K562 (cell line): ENCODE data around the gene ANKLE2. TPM values are rescaled to one million over a fixed set of nuclear protein-coding genes. Genes with fewer than 3 reads are reported as not detected.

Experiments
- ATAC-seq: fragments of 200-7000 bp; cut with Tn5 transposase; 3 replicates; pipeline ENCODE4 v1.9.1; 2020; ENCODE audit warnings: moderate library complexity
- BruUV-seq: library from RNA; stranded (reverse); fragments of 400-500 nt; replicated peaks from 2 replicates; lab custom pipeline; 2021; lab: Mats Ljungman, UMichigan
- CTCF ChIA-PET: fragments of 300-600 bp; formaldehyde crosslinking; extraction: SDS; loops from one replicate; lab custom pipeline; 2021; ENCODE audit warnings: low intra/inter-chr PET ratio; lab: Yijun Ruan, JAX
- POLR2A ChIA-PET: fragments of 300-600, 350-650 bp; sonication (Branson Sonifier 250); formaldehyde crosslinking; extraction: SDS; loops from one replicate; lab custom pipeline; 2021; ENCODE audit warnings: antibody characterized with exemption, inconsistent platforms; lab: Yijun Ruan, JAX
- DNase-seq, 4 experiments: peaks; one replicate each; pipeline versions ENCODE4 v3.0.0 to v3.0.0-alpha.2; 2011 to 2018; ENCODE audit warnings: low spot score in 3 of 4, mixed read lengths in 3 of 4; ENCODE audit errors: extremely low read depth in 1 of 4
- FAIRE-seq: peaks from 2 replicates; lab custom pipeline; 2011; peaks lifted over from hg19 to GRCh38; lab: Jason Lieb, UNC
- H2AFZ ChIP-seq: 2 replicates; pipeline ENCODE4 v1.6.0; 2011; ENCODE audit warnings: low read depth, low read length, control low read depth, inconsistent platforms
- H3K27ac ChIP-seq: fragments of 200-600 bp; 3 replicates; pipeline ENCODE4 v1.8.0; 2011; ENCODE audit warnings: low read depth, mild to moderate bottlenecking, control low read depth, inconsistent platforms, low read length, moderate library complexity, mixed read lengths; ENCODE audit errors: extremely low read depth
- H3K27me3 ChIP-seq, 2 experiments: fragments of 300-600 bp in 1 of 2; 2 replicates in 1 of 2; 3 replicates in 1 of 2; pipeline versions ENCODE4 v1.6.0 to v1.8.0; 2011; ENCODE audit warnings: inconsistent platforms in 2 of 2, low read length in 2 of 2, mild to moderate bottlenecking in 1 of 2, mixed read lengths in 1 of 2, moderate library complexity in 1 of 2; ENCODE audit not compliant: control insufficient read depth in 2 of 2, insufficient read depth in 2 of 2
- H3K36me3 ChIP-seq: fragments of 300-600 bp; 3 replicates; pipeline ENCODE4 v1.8.0; 2011; ENCODE audit warnings: mild to moderate bottlenecking, low read length, inconsistent platforms; ENCODE audit not compliant: control insufficient read depth, insufficient read depth
- H3K4me1 ChIP-seq, 2 experiments: fragments of 200-600 bp in 1 of 2; replicated peaks in 1 of 2; 2 replicates in 1 of 2; 3 replicates in 1 of 2; pipeline versions ENCODE4 v1.5.1 to v1.8.0; 2011; ENCODE audit warnings: inconsistent platforms in 2 of 2, low read length in 2 of 2, mild to moderate bottlenecking in 1 of 2, mixed read lengths in 1 of 2, moderate library complexity in 1 of 2; ENCODE audit not compliant: control insufficient read depth in 2 of 2, insufficient read depth in 2 of 2
- H3K4me2 ChIP-seq: 2 replicates; pipeline ENCODE4 v1.6.1; 2011; ENCODE audit warnings: low read length, control low read depth, inconsistent platforms, mixed read lengths; ENCODE audit not compliant: insufficient read depth
- H3K4me3 ChIP-seq: fragments of 200-600 bp; sonication (generic), shearing (Covaris generic); 2 replicates; pipeline ENCODE4 v1.5.1; 2016; ENCODE audit warnings: control low read depth, inconsistent platforms
- H3K79me2 ChIP-seq: fragments of 200-600 bp; 3 replicates; pipeline ENCODE4 v1.8.0; 2011; ENCODE audit warnings: low read length, inconsistent platforms; ENCODE audit not compliant: control insufficient read depth, insufficient read depth
- H3K9ac ChIP-seq, 2 experiments: 2 replicates each; pipeline versions ENCODE4 v1.6.0 to v1.6.1; 2011; ENCODE audit warnings: low read depth in 2 of 2, low read length in 2 of 2, control low read depth in 1 of 2, inconsistent platforms in 1 of 2, mild to moderate bottlenecking in 1 of 2, mixed read lengths in 1 of 2; ENCODE audit not compliant: insufficient read depth in 1 of 2
- H3K9me1 ChIP-seq: one replicate; pipeline ENCODE4 v1.6.0; 2011; ENCODE audit warnings: inconsistent platforms, mild to moderate bottlenecking, low read length, moderate library complexity; ENCODE audit not compliant: control insufficient read depth, insufficient read depth
- H3K9me3 ChIP-seq: replicated peaks from 2 replicates; pipeline ENCODE4 v1.5.1; 2011; ENCODE audit warnings: low read depth, low read length, inconsistent platforms; ENCODE audit not compliant: control insufficient read depth, insufficient read depth
- H4K20me1 ChIP-seq: replicated peaks from 2 replicates; pipeline ENCODE4 v1.6.1; 2011; ENCODE audit warnings: low read length, inconsistent platforms, mixed read lengths; ENCODE audit not compliant: control insufficient read depth, insufficient read depth
- CXXC5 ChIP-seq: fragments of 250-450 bp; sonication (Bioruptor Pico); IDR thresholded peaks from 2 replicates; pipeline ENCODE4 v1.8.0; 2022; ENCODE audit warnings: inconsistent platforms, mild to moderate bottlenecking, moderate library complexity
- EGR1 ChIP-seq: fragments of 450-650 bp; conservative IDR thresholded peaks from 2 replicates; pipeline ENCODE4 v1.6.1; 2017; ENCODE audit warnings: mild to moderate bottlenecking
- ETS2 ChIP-seq: IDR thresholded peaks from 2 replicates; pipeline ENCODE4 v1.6.1; 2016; ENCODE audit warnings: borderline replicate concordance, missing genetic modification characterization, mild to moderate bottlenecking, moderate library complexity, missing compliant biosample characterization; ENCODE audit not compliant: poor library complexity, severe bottlenecking
- RBM22 ChIP-seq: fragments of 200-400 bp; formaldehyde crosslinking; IDR thresholded peaks from 2 replicates; pipeline ENCODE4 v1.6.1; 2018; ENCODE audit warnings: low read length, low read depth; ENCODE audit not compliant: poor library complexity, severe bottlenecking
- ZNF174 ChIP-seq: fragments of 250-450 bp; sonication (Bioruptor Pico); IDR thresholded peaks from 2 replicates; pipeline ENCODE4 v1.4.0; 2020; ENCODE audit warnings: mild to moderate bottlenecking
- WGBS: fragments of 100-300 bp; shearing (Covaris generic); methylation state at CpG from one replicate; pipeline ENCODE4 v1.1.6; 2016; ENCODE audit warnings: low coverage, mixed read lengths; ENCODE audit not compliant: insufficient coverage; ENCODE audit errors: missing lambda C conversion rate; 5-methylcytosine and 5-hydroxymethylcytosine counted together
- in situ Hi-C: fragments of 300-500 bp; cut with MboI; formaldehyde crosslinking; loops from 4 replicates; pipeline ENCODE4 v1.15.0; 2018; ENCODE audit warnings: inconsistent platforms, mixed read lengths
- intact Hi-C: fragments of 100-400 bp; cut with micrococcal nuclease; formaldehyde crosslinking; loops from 2 replicates; pipeline ENCODE4 v1.14.2; 2022
- polyA plus RNA-seq, 8 experiments: library from polyadenylated mRNA; depleted of rRNA in 4 of 8; stranded (reverse) in 5 of 8; unstranded in 3 of 8; fragments of >200 nt; fragmentation: Nextera tagmentation in 2 of 8; fragmentation: Illumina TruSeq in 1 of 8; extraction: Ambion mirVana in 2 of 8; extraction: Trizol in 1 of 8; gene quantifications; 2 replicates each; pipeline versions ENCODE4 v1.2.1 to v1.2.3, GENCODE V29; 2011 to 2014; ENCODE audit warnings: inconsistent platforms in 1 of 8, missing spikeins in 1 of 8
- total RNA-seq, 7 experiments: library from RNA; depleted of rRNA in 6 of 7; stranded (reverse); fragments of >200 nt in 6 of 7; fragmentation: Illumina TruSeq in 2 of 7; extraction: Trizol in 2 of 7; gene quantifications; 2 replicates each; pipeline versions ENCODE4 v1.2.1 to v1.2.3, GENCODE V29; 2011 to 2021; ENCODE audit warnings: low replicate concordance in 1 of 7
- TF ChIP-seq, protein P1 (sequence below): fragments of 200-800 bp; sonication (Bioruptor generic); IDR thresholded peaks from 2 replicates; pipeline ENCODE4 v1.6.1; 2017; ENCODE audit warnings: missing genetic modification characterization, missing compliant biosample characterization
- TF ChIP-seq, protein P2 (sequence below), 2 experiments: fragments of 450-650 bp in 1 of 2; sonication (generic) in 1 of 2; formaldehyde crosslinking in 1 of 2; IDR thresholded peaks in 1 of 2; conservative IDR thresholded peaks in 1 of 2; 2 replicates each; pipeline versions ENCODE4 v1.6.1 to v1.8.1; 2016 to 2023; ENCODE audit warnings: mild to moderate bottlenecking in 2 of 2, moderate library complexity in 2 of 2, inconsistent platforms in 1 of 2, missing genetic modification reagents in 1 of 2

Gene ANKLE2
- total and polyA plus RNA-seq, 9 of the 15 experiments (the other 6 are each of a cell fraction or from before 2014, with no cell fraction given) = 3.2 to 57.7 (median 45.6) TPM

DNA sequence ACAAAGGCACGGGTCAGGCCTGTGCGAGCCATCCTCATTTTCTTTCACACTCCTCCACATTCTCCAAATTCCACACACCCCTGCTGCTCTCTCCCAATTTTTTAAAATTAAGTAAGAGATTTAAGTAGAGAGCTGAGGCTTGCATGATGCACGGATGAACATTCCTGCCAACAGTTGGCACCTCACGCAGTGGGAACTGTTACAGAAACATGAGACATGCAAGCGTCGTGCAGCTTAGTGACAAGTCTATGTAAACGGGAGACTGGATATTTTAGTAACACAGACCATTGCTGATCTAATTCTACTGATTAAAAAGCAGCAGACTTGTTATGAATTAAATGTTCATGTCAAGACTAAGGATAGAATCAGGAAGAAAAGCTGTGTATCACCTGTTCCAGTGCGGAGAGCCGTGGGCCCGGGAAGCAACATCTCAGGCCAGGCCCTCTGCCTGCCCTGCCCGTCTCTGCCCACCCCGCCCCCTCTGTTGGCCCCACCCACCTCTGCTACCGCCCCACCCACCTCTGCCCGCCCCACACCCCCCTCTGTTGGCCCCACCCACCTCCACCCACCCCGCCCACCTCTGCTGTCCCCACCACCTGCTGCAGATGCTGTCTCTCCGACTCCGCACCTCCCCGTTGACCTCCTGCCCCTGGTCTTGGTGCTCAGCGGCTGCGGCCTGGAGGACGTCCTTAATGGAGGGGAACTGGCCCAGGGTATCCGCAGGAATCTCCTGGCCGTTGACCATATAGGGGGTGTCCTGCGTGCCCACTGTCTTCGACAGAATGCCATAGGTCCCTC, 45.9 kb upstream of the ANKLE2 start:
- WGBS = 78% methylated on average over 16 of the region's 25 CpGs
- no peaks in the 10 kb centered on the region for H3K27me3 ChIP-seq
- in situ Hi-C loops = no loop called here
- H3K4me3 ChIP-seq = no peak overlapping the region
- FAIRE-seq (peak; percentile 59), DNase-seq (peak; percentile 41 to 91 (median 88)), ATAC-seq (peak; percentile 90)
- H3K4me1 ChIP-seq = peaks cover 0 to 13% of the 10 kb centered on the region in 2 experiments; a peak in 3 of 5 replicates
- peaks cover 8% of the 10 kb centered on the region for H3K9me1 ChIP-seq
- intact Hi-C loops = no loop called here
- ChIA-PET CTCF (no interaction called here), POLR2A (no interaction called here)
- H3K9me3 ChIP-seq = no peaks in the 10 kb centered on the region
- H2AFZ ChIP-seq = no peak overlapping the region
- TF ChIP-seq ETS2 (tag) (no peak), EGR1 (peak; percentile 21; the same call in 1 of the 2 replicates), CXXC5 (no peak), RBM22 (no peak), ZNF174 (CRISPR knock-in tag) (no peak)
- TF ChIP-seq, protein P1, sequence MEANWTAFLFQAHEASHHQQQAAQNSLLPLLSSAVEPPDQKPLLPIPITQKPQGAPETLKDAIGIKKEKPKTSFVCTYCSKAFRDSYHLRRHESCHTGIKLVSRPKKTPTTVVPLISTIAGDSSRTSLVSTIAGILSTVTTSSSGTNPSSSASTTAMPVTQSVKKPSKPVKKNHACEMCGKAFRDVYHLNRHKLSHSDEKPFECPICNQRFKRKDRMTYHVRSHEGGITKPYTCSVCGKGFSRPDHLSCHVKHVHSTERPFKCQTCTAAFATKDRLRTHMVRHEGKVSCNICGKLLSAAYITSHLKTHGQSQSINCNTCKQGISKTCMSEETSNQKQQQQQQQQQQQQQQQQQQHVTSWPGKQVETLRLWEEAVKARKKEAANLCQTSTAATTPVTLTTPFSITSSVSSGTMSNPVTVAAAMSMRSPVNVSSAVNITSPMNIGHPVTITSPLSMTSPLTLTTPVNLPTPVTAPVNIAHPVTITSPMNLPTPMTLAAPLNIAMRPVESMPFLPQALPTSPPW (CRISPR knock-in tag) = 0 out of 2 replicates have a peak, but pooled peaks have one; percentile 33
- TF ChIP-seq, protein P2, sequence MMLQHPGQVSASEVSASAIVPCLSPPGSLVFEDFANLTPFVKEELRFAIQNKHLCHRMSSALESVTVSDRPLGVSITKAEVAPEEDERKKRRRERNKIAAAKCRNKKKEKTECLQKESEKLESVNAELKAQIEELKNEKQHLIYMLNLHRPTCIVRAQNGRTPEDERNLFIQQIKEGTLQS (IDR thresholded peaks at IDR 0.05) = no peak
- TF ChIP-seq, protein P2 (CRISPR knock-in tag; conservative IDR thresholded peaks at IDR 0.05) = no peak
- H3K36me3 ChIP-seq = peaks cover 69% of the 10 kb centered on the region
- no peak overlapping the region for H3K4me2 ChIP-seq
- no peak overlapping the region for H3K27ac ChIP-seq
- peaks cover 24% of the 10 kb centered on the region for H4K20me1 ChIP-seq
- H3K9ac ChIP-seq = no peak overlapping the region; a peak in 1 of 4 replicates
- H3K79me2 ChIP-seq = peaks cover 28% of the 10 kb centered on the region
- no TSS peak for BruUV-seq
